BLaER1 (cell line): Measurements from ENCODE around the gene NFE2L3.

Source experiments
- H3K27ac ChIP-seq: shearing (Covaris generic); formaldehyde crosslinking; 2 replicates; pipeline ENCODE4 v1.8.1; 2022
- H3K27me3 ChIP-seq: shearing (Covaris generic); formaldehyde crosslinking; 2 replicates; pipeline ENCODE4 v1.8.1; 2022
- H3K36me3 ChIP-seq: shearing (Covaris generic); formaldehyde crosslinking; 2 replicates; pipeline ENCODE4 v1.8.1; 2022
- H3K4me1 ChIP-seq: shearing (Covaris generic); formaldehyde crosslinking; 2 replicates; pipeline ENCODE4 v1.8.1; 2022
- H3K4me2 ChIP-seq: shearing (Covaris generic); formaldehyde crosslinking; 2 replicates; pipeline ENCODE4 v1.8.1; 2022
- H3K4me3 ChIP-seq: shearing (Covaris generic); formaldehyde crosslinking; 2 replicates; pipeline ENCODE4 v1.8.1; 2022
- H3K9ac ChIP-seq: shearing (Covaris generic); formaldehyde crosslinking; 2 replicates; pipeline ENCODE4 v1.8.1; 2022
- H3K9me3 ChIP-seq: shearing (Covaris generic); formaldehyde crosslinking; 2 replicates; pipeline ENCODE4 v1.8.1; 2022
- H4K20me1 ChIP-seq: shearing (Covaris generic); formaldehyde crosslinking; 2 replicates; pipeline ENCODE4 v1.8.1; 2022
- Cebpa-rat ChIP-seq: shearing (Covaris generic); IDR thresholded peaks from 2 replicates; pipeline ENCODE4 v1.8.1; 2022

Gene NFE2L3

DNA sequence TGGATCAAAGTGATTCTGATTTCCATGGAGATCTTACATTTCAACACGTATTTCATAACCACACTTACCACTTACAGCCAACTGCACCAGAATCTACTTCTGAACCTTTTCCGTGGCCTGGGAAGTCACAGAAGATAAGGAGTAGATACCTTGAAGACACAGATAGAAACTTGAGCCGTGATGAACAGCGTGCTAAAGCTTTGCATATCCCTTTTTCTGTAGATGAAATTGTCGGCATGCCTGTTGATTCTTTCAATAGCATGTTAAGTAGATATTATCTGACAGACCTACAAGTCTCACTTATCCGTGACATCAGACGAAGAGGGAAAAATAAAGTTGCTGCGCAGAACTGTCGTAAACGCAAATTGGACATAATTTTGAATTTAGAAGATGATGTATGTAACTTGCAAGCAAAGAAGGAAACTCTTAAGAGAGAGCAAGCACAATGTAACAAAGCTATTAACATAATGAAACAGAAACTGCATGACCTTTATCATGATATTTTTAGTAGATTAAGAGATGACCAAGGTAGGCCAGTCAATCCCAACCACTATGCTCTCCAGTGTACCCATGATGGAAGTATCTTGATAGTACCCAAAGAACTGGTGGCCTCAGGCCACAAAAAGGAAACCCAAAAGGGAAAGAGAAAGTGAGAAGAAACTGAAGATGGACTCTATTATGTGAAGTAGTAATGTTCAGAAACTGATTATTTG, 33.3 kb downstream of the NFE2L3 start:
- H3K36me3 ChIP-seq, result peaks cover 36% of the 10 kb centered on the region
- H3K4me2 ChIP-seq, result no peak overlapping the region
- no peaks in the 10 kb centered on the region for H3K4me1 ChIP-seq
- no peak overlapping the region for H3K4me3 ChIP-seq
- no peak overlapping the region for H3K27ac ChIP-seq
- H3K27me3 ChIP-seq, result no peaks in the 10 kb centered on the region
- H3K9me3 ChIP-seq, result no peaks in the 10 kb centered on the region
- H3K9ac ChIP-seq, result no peak overlapping the region
- peaks cover 84% of the 10 kb centered on the region for H4K20me1 ChIP-seq
- TF ChIP-seq Cebpa-rat, result no peak

DNA sequence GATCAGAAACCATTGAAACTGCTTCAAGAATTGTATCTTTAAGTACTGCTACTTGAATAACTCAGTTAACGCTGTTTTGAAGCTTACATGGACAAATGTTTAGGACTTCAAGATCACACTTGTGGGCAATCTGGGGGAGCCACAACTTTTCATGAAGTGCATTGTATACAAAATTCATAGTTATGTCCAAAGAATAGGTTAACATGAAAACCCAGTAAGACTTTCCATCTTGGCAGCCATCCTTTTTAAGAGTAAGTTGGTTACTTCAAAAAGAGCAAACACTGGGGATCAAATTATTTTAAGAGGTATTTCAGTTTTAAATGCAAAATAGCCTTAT, 33.8 kb downstream of the NFE2L3 start:
- no peak overlapping the region for H3K4me3 ChIP-seq
- peaks cover 41% of the 10 kb centered on the region for H3K36me3 ChIP-seq
- TF ChIP-seq Cebpa-rat, result no peak
- no peak overlapping the region for H3K27ac ChIP-seq
- no peak overlapping the region for H3K9ac ChIP-seq
- H3K9me3 ChIP-seq, result no peaks in the 10 kb centered on the region
- no peaks in the 10 kb centered on the region for H3K4me1 ChIP-seq
- peaks cover 84% of the 10 kb centered on the region for H4K20me1 ChIP-seq
- no peak overlapping the region for H3K4me2 ChIP-seq
- H3K27me3 ChIP-seq, result no peaks in the 10 kb centered on the region

DNA sequence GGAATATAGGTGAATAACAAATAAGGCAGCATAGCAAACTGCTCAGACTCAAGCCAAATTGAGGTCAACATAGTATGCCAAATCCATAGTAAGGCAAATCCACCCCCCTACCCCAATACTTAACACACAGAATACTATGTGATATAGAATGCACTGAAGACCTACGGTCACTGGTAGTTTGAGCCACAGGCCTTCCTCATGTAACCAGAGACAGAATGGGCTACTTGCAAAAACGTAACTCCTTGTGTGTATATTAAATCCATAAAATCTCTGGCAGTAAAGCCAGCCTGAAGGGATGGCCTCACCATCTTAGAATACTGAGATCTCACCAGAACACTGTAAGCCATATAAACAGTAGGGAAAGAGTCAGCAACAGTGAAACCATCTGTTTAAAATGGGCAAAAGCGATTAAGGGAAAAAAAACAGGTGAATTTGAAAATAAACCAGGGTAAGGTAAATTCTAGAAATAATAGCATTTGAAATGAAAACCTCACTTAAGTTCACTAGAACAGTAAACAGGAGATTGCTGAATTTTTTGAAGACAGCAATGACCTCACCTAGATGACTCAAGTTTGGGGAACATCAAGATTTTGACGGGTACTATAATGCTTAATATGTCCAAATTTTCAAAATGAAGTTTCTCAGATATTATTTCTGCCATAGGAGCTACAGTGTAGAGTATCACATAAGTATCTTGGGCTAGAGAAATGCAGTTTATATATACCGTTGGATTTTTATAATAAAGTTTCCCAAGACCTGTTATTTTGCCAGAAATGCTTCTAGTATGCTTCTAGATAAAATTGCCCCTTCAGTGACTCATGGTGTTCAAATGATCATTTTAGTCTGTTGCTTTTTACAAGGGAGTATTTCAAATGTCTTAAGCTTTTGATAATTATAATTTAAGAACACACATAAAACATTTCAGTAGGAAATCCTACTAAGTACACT, 34.6 kb downstream of the NFE2L3 start:
- TF ChIP-seq Cebpa-rat, result no peak
- Histone ChIP-seq H4K20me1 (peaks cover 92% of the 10 kb centered on the region), H3K27ac (no peak overlapping the region), H3K4me3 (no peak overlapping the region), H3K36me3 (peaks cover 50% of the 10 kb centered on the region), H3K9ac (no peak overlapping the region), H3K4me2 (no peak overlapping the region), H3K9me3 (no peaks in the 10 kb centered on the region), H3K27me3 (no peaks in the 10 kb centered on the region), H3K4me1 (no peaks in the 10 kb centered on the region)

DNA sequence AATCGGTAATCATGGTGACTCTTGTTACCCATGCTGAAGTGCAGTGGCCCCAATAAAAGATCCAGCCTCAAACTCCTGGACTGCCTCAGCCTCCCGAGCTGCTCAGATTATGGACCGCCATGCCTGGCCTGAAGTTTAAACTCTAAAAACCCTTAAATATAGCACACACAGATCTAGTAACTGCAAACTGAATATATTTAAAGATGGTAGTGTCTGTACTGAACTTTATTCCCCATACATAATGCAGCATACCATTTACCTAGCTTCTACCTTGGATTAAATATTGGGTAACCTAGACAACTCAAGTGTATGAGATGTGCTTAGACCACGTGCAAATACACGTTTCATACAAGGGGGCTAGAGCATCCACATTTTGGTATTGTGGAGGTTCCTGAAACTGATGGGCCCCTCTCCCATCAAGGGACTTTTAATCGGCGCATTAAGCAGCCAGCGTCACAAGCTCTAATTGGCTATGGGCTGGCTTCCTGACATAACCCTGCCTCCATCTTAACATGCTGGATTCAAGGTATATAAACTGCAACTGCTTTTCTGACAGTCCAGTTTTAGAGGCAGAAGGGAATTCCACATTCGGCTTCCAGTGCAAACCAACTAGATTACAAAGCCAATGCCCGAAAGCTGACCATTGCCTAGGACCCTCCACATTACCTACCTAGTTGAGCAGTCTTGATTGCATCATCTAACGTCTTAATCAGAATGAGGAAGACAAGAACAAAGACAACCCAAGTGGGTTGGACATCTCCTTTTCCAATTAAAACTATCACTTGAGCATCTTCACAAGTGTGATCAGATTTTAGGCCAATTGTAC, 35.6 kb downstream of the NFE2L3 start:
- peaks cover 100% of the 10 kb centered on the region for H4K20me1 ChIP-seq
- H3K36me3 ChIP-seq, result peaks cover 59% of the 10 kb centered on the region
- peak overlapping the region; percentile 22 for H3K27ac ChIP-seq
- H3K4me3 ChIP-seq, result no peak overlapping the region
- no peak overlapping the region for H3K4me2 ChIP-seq
- H3K9ac ChIP-seq, result no peak overlapping the region
- no peaks in the 10 kb centered on the region for H3K9me3 ChIP-seq
- TF ChIP-seq Cebpa-rat, result peak; percentile 79
- no peaks in the 10 kb centered on the region for H3K27me3 ChIP-seq
- peaks cover 3% of the 10 kb centered on the region for H3K4me1 ChIP-seq

- Histone ChIP-seq H4K20me1 (peaks cover 100% of the 10 kb centered on the region), H3K4me1 (peaks cover 11% of the 10 kb centered on the region), H3K27ac (peak overlapping the region; percentile 22), H3K36me3 (peaks cover 67% of the 10 kb centered on the region), H3K4me3 (no peak overlapping the region), H3K27me3 (no peaks in the 10 kb centered on the region), H3K4me2 (no peak overlapping the region), H3K9me3 (no peaks in the 10 kb centered on the region), H3K9ac (no peak overlapping the region)
- no peak for TF ChIP-seq Cebpa-rat
These were observed 36.4 kb downstream of the NFE2L3 start for GRCh38 chr7:26188206-26188956.

- Histone ChIP-seq H3K27me3 (no peaks in the 10 kb centered on the region), H4K20me1 (peaks cover 100% of the 10 kb centered on the region), H3K9me3 (no peaks in the 10 kb centered on the region), H3K27ac (no peak overlapping the region), H3K4me1 (peaks cover 18% of the 10 kb centered on the region), H3K4me2 (no peak overlapping the region), H3K36me3 (peaks cover 74% of the 10 kb centered on the region), H3K4me3 (no peak overlapping the region), H3K9ac (no peak overlapping the region)
- TF ChIP-seq Cebpa-rat, result peak; percentile 64; the same call in 1 of the 2 replicates
These were observed 37.1 kb downstream of the NFE2L3 start for GRCh38 chr7:26188957-26189541.

DNA sequence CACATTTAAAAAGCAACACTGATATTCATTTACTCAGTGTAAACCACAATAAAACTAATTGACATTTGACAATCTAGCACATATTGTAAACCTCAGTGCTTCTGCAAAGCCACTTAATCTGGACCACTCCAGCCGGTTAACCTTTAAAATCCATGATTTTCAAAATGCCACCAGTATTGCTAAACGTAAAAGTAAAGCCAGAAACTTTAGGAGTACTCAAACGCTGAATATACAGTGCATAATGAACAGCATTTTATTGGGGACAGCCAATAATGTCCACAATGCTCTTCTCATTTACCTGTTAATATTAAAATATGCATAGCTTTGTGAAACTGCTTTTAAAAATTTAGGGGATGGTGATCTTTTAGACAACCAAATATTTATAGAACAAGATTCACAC, 37.7 kb downstream of the NFE2L3 start:
- H3K36me3 ChIP-seq, result peaks cover 77% of the 10 kb centered on the region
- peaks cover 24% of the 10 kb centered on the region for H3K4me1 ChIP-seq
- H3K27me3 ChIP-seq, result no peaks in the 10 kb centered on the region
- no peak for TF ChIP-seq Cebpa-rat
- no peak overlapping the region for H3K27ac ChIP-seq
- no peak overlapping the region for H3K9ac ChIP-seq
- H3K9me3 ChIP-seq, result no peaks in the 10 kb centered on the region
- H4K20me1 ChIP-seq, result peaks cover 100% of the 10 kb centered on the region
- H3K4me3 ChIP-seq, result no peak overlapping the region
- no peak overlapping the region for H3K4me2 ChIP-seq

GRCh38 chr7:26190417-26190869, 38.4 kb downstream of the NFE2L3 start:
- peaks cover 79% of the 10 kb centered on the region for H3K36me3 ChIP-seq

More at GRCh38 chr7:26190417-26190869, 38.4 kb downstream of the NFE2L3 start:
- H3K9me3 ChIP-seq, result no peaks in the 10 kb centered on the region
- H3K4me1 ChIP-seq, result peaks cover 32% of the 10 kb centered on the region
- H3K4me3 ChIP-seq, result no peak overlapping the region
- peaks cover 100% of the 10 kb centered on the region for H4K20me1 ChIP-seq
- H3K4me2 ChIP-seq, result no peak overlapping the region
- H3K27me3 ChIP-seq, result no peaks in the 10 kb centered on the region
- H3K27ac ChIP-seq, result no peak overlapping the region
- no peak for TF ChIP-seq Cebpa-rat
- no peak overlapping the region for H3K9ac ChIP-seq
